ENCODE measurements around the gene FAM83D. TPM values are rescaled to one million over a fixed set of nuclear protein-coding genes. Genes with fewer than 3 reads are reported as not detected.

Gene FAM83D
- total and polyA plus RNA-seq, 2 experiments from 2014 or later = 33.3 to 91.3 TPM

DNA sequence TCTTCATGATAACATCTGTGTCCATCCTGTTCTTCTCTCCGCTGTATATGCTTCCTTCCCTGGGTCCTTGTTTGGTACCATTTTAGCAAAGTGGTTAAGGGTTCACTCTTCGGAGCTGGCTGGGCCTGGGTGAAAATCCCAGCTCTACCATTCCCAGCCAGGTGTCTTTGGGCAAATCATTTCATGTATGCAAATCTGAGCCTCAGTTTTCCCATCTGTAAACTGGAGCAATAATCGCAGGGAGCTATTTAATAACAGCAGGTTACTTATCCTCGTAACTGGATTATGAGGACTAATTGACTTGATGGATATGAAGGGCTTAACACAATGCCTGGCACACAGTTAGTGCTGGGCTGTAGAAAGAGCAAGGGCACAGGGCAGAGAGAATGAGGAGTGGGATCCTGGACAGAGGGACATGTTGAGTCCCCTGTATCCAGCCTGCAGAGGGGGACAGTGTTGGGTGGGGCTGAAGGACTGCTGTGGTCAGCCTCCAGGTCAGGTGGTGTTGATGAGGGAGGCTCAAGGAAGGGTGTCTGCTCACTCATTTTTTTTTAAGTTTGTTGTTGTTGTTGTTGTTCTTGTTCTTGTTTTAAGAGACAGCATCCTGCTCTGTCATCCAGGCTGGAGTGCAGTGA is 44.3 kb upstream of the FAM83D start (continued):
- TF ChIP-seq, protein P1, sequence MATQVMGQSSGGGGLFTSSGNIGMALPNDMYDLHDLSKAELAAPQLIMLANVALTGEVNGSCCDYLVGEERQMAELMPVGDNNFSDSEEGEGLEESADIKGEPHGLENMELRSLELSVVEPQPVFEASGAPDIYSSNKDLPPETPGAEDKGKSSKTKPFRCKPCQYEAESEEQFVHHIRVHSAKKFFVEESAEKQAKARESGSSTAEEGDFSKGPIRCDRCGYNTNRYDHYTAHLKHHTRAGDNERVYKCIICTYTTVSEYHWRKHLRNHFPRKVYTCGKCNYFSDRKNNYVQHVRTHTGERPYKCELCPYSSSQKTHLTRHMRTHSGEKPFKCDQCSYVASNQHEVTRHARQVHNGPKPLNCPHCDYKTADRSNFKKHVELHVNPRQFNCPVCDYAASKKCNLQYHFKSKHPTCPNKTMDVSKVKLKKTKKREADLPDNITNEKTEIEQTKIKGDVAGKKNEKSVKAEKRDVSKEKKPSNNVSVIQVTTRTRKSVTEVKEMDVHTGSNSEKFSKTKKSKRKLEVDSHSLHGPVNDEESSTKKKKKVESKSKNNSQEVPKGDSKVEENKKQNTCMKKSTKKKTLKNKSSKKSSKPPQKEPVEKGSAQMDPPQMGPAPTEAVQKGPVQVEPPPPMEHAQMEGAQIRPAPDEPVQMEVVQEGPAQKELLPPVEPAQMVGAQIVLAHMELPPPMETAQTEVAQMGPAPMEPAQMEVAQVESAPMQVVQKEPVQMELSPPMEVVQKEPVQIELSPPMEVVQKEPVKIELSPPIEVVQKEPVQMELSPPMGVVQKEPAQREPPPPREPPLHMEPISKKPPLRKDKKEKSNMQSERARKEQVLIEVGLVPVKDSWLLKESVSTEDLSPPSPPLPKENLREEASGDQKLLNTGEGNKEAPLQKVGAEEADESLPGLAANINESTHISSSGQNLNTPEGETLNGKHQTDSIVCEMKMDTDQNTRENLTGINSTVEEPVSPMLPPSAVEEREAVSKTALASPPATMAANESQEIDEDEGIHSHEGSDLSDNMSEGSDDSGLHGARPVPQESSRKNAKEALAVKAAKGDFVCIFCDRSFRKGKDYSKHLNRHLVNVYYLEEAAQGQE (IDR thresholded peaks at IDR 0.05; ENCODE audit: unreplicated experiment) = no peak
- TF ChIP-seq EZH2 (IDR thresholded peaks at IDR 0.05; ENCODE audit: low read depth, unreplicated experiment) (no peak), POLR2AphosphoS5 (IDR thresholded peaks at IDR 0.05; ENCODE audit: low read depth) (no peak), STAT1 (IDR thresholded peaks at IDR 0.05; ENCODE audit: unreplicated experiment) (no peak), JUNB (IDR thresholded peaks at IDR 0.05; ENCODE audit: unreplicated experiment) (no peak), CREB1 (CRISPR knock-in tag; IDR thresholded peaks at IDR 0.05; ENCODE audit: low read depth) (no peak), ZNF331 (CRISPR knock-in tag; IDR thresholded peaks at IDR 0.05; ENCODE audit: low read depth) (no peak), EZH2phosphoT487 (IDR thresholded peaks at IDR 0.05; ENCODE audit: unreplicated experiment) (no peak)
- TF ChIP-seq, protein P2, sequence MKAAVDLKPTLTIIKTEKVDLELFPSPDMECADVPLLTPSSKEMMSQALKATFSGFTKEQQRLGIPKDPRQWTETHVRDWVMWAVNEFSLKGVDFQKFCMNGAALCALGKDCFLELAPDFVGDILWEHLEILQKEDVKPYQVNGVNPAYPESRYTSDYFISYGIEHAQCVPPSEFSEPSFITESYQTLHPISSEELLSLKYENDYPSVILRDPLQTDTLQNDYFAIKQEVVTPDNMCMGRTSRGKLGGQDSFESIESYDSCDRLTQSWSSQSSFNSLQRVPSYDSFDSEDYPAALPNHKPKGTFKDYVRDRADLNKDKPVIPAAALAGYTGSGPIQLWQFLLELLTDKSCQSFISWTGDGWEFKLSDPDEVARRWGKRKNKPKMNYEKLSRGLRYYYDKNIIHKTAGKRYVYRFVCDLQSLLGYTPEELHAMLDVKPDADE (IDR thresholded peaks at IDR 0.05) = no peak

DNA sequence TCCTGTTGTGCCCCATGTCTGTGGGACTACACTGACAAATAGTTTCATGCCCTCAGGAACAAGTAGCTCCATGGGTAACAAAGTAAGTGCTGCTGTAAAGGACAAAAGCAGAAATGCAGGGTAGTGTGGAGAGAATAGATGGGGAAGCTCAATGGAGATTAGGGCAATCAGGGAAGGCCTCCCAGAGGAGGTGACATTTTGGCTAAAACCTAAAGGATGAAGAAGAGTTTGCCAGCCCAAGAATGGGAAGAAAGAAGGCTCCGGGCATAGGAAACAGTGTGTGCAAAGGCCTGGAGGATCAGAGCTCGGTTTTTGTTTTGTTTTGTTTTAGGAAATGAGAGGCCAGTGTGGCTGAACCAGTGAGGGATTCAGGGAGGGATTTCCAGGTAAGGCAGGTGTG is 43.6 kb upstream of the FAM83D start:
- H3K27ac Mint-ChIP-seq = no peak overlapping the region
- H3K36me3 Mint-ChIP-seq (ENCODE audit: low read depth) = no peaks in the 10 kb centered on the region
- Histone ChIP-seq H3K9me2 (ENCODE audit: insufficient read depth) (no peaks in the 10 kb centered on the region), H3K27me3 (ENCODE audit: insufficient read depth) (no peaks in the 10 kb centered on the region), H3K79me2 (replicated peaks; ENCODE audit: insufficient read depth) (no peaks in the 10 kb centered on the region), H3K4me1 (ENCODE audit: insufficient read depth) (no peaks in the 10 kb centered on the region), H2AFZ (no peak overlapping the region), H3F3A (replicated peaks; ENCODE audit: low read depth) (no peaks in the 10 kb centered on the region), H3K4me2 (no peak overlapping the region), H3K36me3 (ENCODE audit: insufficient read depth) (no peaks in the 10 kb centered on the region), H3K27ac (ENCODE audit: low read depth) (no peak overlapping the region), H4K20me1 (replicated peaks; ENCODE audit: insufficient read depth) (no peaks in the 10 kb centered on the region; the same call in 1 of the 2 replicates), H3K4me3 (no peak overlapping the region)
- peaks cover 13% of the 10 kb centered on the region for H3K27me3 Mint-ChIP-seq (ENCODE audit: insufficient read depth, low read depth, poor library complexity)
- no peak for ATAC-seq
- no peak for DNase-seq (ENCODE audit: low spot score)
- H3K9me3 Mint-ChIP-seq = no peaks in the 10 kb centered on the region
- no peak overlapping the region; the same call in 2 of the 3 replicates for H3K4me3 Mint-ChIP-seq
- H3K4me1 Mint-ChIP-seq = peaks cover 17% of the 10 kb centered on the region
- TF ChIP-seq JUNB (IDR thresholded peaks at IDR 0.05; ENCODE audit: unreplicated experiment) (no peak), EZH2 (IDR thresholded peaks at IDR 0.05; ENCODE audit: low read depth, unreplicated experiment) (no peak), NANOG (IDR thresholded peaks at IDR 0.05; ENCODE audit: borderline replicate concordance) (no peak), STAT1 (IDR thresholded peaks at IDR 0.05; ENCODE audit: unreplicated experiment) (no peak), ZNF114 (CRISPR knock-in tag; IDR thresholded peaks at IDR 0.05) (no peak)
- TF ChIP-seq, protein P2 (IDR thresholded peaks at IDR 0.05) = no peak
- TF ChIP-seq, protein P3, sequence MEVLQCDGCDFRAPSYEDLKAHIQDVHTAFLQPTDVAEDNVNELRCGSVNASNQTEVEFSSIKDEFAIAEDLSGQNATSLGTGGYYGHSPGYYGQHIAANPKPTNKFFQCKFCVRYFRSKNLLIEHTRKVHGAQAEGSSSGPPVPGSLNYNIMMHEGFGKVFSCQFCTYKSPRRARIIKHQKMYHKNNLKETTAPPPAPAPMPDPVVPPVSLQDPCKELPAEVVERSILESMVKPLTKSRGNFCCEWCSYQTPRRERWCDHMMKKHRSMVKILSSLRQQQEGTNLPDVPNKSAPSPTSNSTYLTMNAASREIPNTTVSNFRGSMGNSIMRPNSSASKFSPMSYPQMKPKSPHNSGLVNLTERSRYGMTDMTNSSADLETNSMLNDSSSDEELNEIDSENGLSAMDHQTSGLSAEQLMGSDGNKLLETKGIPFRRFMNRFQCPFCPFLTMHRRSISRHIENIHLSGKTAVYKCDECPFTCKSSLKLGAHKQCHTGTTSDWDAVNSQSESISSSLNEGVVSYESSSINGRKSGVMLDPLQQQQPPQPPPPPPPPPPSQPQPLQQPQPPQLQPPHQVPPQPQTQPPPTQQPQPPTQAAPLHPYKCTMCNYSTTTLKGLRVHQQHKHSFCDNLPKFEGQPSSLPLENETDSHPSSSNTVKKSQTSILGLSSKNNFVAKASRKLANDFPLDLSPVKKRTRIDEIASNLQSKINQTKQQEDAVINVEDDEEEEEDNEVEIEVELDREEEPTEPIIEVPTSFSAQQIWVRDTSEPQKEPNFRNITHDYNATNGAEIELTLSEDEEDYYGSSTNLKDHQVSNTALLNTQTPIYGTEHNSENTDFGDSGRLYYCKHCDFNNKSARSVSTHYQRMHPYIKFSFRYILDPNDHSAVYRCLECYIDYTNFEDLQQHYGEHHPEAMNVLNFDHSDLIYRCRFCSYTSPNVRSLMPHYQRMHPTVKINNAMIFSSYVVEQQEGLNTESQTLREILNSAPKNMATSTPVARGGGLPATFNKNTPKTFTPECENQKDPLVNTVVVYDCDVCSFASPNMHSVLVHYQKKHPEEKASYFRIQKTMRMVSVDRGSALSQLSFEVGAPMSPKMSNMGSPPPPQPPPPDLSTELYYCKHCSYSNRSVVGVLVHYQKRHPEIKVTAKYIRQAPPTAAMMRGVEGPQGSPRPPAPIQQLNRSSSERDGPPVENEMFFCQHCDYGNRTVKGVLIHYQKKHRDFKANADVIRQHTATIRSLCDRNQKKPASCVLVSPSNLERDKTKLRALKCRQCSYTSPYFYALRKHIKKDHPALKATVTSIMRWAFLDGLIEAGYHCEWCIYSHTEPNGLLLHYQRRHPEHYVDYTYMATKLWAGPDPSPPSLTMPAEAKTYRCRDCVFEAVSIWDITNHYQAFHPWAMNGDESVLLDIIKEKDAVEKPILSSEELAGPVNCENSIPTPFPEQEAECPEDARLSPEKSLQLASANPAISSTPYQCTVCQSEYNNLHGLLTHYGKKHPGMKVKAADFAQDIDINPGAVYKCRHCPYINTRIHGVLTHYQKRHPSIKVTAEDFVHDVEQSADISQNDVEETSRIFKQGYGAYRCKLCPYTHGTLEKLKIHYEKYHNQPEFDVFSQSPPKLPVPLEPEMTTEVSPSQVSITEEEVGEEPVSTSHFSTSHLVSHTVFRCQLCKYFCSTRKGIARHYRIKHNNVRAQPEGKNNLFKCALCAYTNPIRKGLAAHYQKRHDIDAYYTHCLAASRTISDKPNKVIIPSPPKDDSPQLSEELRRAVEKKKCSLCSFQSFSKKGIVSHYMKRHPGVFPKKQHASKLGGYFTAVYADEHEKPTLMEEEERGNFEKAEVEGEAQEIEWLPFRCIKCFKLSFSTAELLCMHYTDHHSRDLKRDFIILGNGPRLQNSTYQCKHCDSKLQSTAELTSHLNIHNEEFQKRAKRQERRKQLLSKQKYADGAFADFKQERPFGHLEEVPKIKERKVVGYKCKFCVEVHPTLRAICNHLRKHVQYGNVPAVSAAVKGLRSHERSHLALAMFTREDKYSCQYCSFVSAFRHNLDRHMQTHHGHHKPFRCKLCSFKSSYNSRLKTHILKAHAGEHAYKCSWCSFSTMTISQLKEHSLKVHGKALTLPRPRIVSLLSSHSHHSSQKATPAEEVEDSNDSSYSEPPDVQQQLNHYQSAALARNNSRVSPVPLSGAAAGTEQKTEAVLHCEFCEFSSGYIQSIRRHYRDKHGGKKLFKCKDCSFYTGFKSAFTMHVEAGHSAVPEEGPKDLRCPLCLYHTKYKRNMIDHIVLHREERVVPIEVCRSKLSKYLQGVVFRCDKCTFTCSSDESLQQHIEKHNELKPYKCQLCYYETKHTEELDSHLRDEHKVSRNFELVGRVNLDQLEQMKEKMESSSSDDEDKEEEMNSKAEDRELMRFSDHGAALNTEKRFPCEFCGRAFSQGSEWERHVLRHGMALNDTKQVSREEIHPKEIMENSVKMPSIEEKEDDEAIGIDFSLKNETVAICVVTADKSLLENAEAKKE (CRISPR knock-in tag; IDR thresholded peaks at IDR 0.05) = no peak

Measured in GM23338 (cell line).